Endothelial cell of umbilical vein (primary cell): ENCODE data around the gene TWF2.

ENCODE experiments used
- CTCF ChIP-seq, 2 donors: IDR thresholded peaks; 1 replicate in 1 of 2; 2 replicates in 1 of 2; pipeline ENCODE4 v1.5.1; 2011; ENCODE audit warnings: low read length in 2 of 2, mild to moderate bottlenecking in 2 of 2, moderate library complexity in 2 of 2, control low read depth in 1 of 2, inconsistent platforms in 1 of 2, low read depth in 1 of 2; ENCODE audit not compliant: insufficient read depth in 1 of 2; ENCODE audit errors: extremely low read depth in 1 of 2
- EZH2 ChIP-seq: IDR thresholded peaks from 2 replicates; pipeline ENCODE4 v1.6.1; 2012; ENCODE audit warnings: borderline replicate concordance, low read depth, mild to moderate bottlenecking, moderate library complexity, low read length, inconsistent platforms; ENCODE audit not compliant: severe bottlenecking
- GATA2 ChIP-seq: IDR thresholded peaks from 2 replicates; pipeline ENCODE4 v1.7.0; 2011; ENCODE audit warnings: low read depth, mild to moderate bottlenecking, moderate library complexity, mixed read lengths, low read length; ENCODE audit not compliant: insufficient read length, insufficient read depth
- MYC ChIP-seq: IDR thresholded peaks from one replicate; pipeline ENCODE4 v1.6.1; 2011; ENCODE audit warnings: mild to moderate bottlenecking, low read depth, low read length
- POLR2A ChIP-seq: IDR thresholded peaks from 2 replicates; pipeline ENCODE4 v1.6.1; 2012; ENCODE audit warnings: low read depth, mild to moderate bottlenecking, control low read depth, low read length
- POLR2AphosphoS5 ChIP-seq: IDR thresholded peaks from 2 replicates; pipeline ENCODE4 v1.6.1; 2012; ENCODE audit warnings: low read depth, mild to moderate bottlenecking, control low read depth, low read length, moderate library complexity; ENCODE audit not compliant: insufficient read depth

- TF ChIP-seq GATA2 (peak; percentile 90), POLR2A (peak; percentile 25), MYC (no peak), CTCF (IDR thresholded peaks at IDR 0.05; ENCODE audit: extremely low read depth in 1 of 2, insufficient read depth in 1 of 2, low read depth in 1 of 2, low read length in 2 of 2) (no peak), POLR2AphosphoS5 (peak; percentile 34), EZH2 (no peak)
Observed at GRCh38 chr3:52218937-52219650, 19.9 kb downstream of the TWF2 start.
